PC-3 (cell line): ENCODE measurements around the gene ANKRD11. TPM values are rescaled to one million over a fixed set of nuclear protein-coding genes. Genes with fewer than 3 reads are reported as not detected.

ENCODE experiments used
- ATAC-seq: fragments of 200-7000 bp; cut with Tn5 transposase; 2 replicates; pipeline ENCODE4 v1.9.1; 2020; ENCODE audit warnings: mild to moderate bottlenecking, moderate library complexity
- BruUV-seq: library from RNA; stranded (reverse); fragments of 400-500 nt; replicated peaks from 2 replicates; lab custom pipeline; 2021; lab: Mats Ljungman, UMichigan
- CTCF ChIA-PET: fragments of 300-600 bp; sonication (Branson Sonifier 250); formaldehyde crosslinking; loops from one replicate; lab custom pipeline; 2022; ENCODE audit warnings: antibody characterized with exemption; lab: Charles Lee
- POLR2A ChIA-PET: fragments of 300-600 bp; sonication (Branson Sonifier 250); formaldehyde crosslinking; loops from one replicate; lab custom pipeline; 2022; ENCODE audit warnings: antibody characterized with exemption; ENCODE audit not compliant: unreplicated experiment; lab: Charles Lee
- DNase-seq: peaks from one replicate; pipeline ENCODE4 v3.0.0-alpha.2; 2015
- H2AFZ ChIP-seq: fragments of 300-600 bp; sonication (generic); 2 replicates; pipeline ENCODE4 v1.6.0; 2016; ENCODE audit warnings: antibody characterized with exemption, low read length
- H3F3A ChIP-seq: fragments of 300-600 bp; sonication (generic); one replicate; pipeline ENCODE4 v1.6.0; 2017; ENCODE audit warnings: antibody characterized with exemption, low read length, control low read depth, mild to moderate bottlenecking; ENCODE audit not compliant: unreplicated experiment
- H3K27ac ChIP-seq: fragments of 300-600 bp; sonication (generic); 2 replicates; pipeline ENCODE4 v1.5.1; 2016; ENCODE audit warnings: mild to moderate bottlenecking, low read length
- H3K27me3 ChIP-seq: fragments of 300-600 bp; sonication (generic); 2 replicates; pipeline ENCODE4 v1.6.1; 2016; ENCODE audit warnings: low read length, mixed read lengths
- H3K36me3 ChIP-seq: fragments of 300-600 bp; sonication (generic); 2 replicates; pipeline ENCODE4 v1.6.1; 2016; ENCODE audit warnings: low read depth, mixed run types, low read length, mixed read lengths
- H3K4me1 ChIP-seq: fragments of 300-600 bp; sonication (generic); 2 replicates; pipeline ENCODE4 v1.5.1; 2016; ENCODE audit warnings: low read length; ENCODE audit not compliant: insufficient read depth
- H3K4me2 ChIP-seq: fragments of 300-600 bp; sonication (generic); 2 replicates; pipeline ENCODE4 v1.6.0; 2016; ENCODE audit warnings: low read length
- H3K4me3 ChIP-seq: fragments of 300-600 bp; sonication (generic); 2 replicates; pipeline ENCODE4 v1.5.1; 2016; ENCODE audit warnings: mild to moderate bottlenecking, low read length, mixed read lengths
- H3K79me2 ChIP-seq: fragments of 300-600 bp; sonication (generic); 2 replicates; pipeline ENCODE4 v1.6.1; 2017; ENCODE audit warnings: low read length, mixed read lengths
- H3K9ac ChIP-seq: fragments of 300-600 bp; sonication (generic); 2 replicates; pipeline ENCODE4 v1.6.0; 2016; ENCODE audit warnings: mild to moderate bottlenecking, low read length
- H3K9me2 ChIP-seq: fragments of 300-600 bp; sonication (generic); replicated peaks from 2 replicates; pipeline ENCODE4 v1.6.1; 2016; ENCODE audit warnings: mixed run types, low read length, mixed read lengths
- H3K9me3 ChIP-seq: fragments of 300-600 bp; sonication (generic); 2 replicates; pipeline ENCODE4 v1.6.1; 2016; ENCODE audit warnings: low read length, mixed read lengths
- H4K20me1 ChIP-seq: fragments of 300-600 bp; sonication (generic); 2 replicates; pipeline ENCODE4 v1.6.1; 2016; ENCODE audit warnings: low read length, mixed read lengths
- EZH2 ChIP-seq: fragments of 300-600 bp; sonication (generic); IDR thresholded peaks from one replicate; pipeline ENCODE4 v1.6.1; 2017; ENCODE audit warnings: antibody characterized with exemption, mild to moderate bottlenecking, low read length; ENCODE audit not compliant: unreplicated experiment
- EZH2phosphoT487 ChIP-seq: fragments of 300-600 bp; sonication (generic); IDR thresholded peaks from 2 replicates; pipeline ENCODE4 v1.6.1; 2018; ENCODE audit warnings: mild to moderate bottlenecking, antibody characterized with exemption, low read length, borderline replicate concordance
- intact Hi-C: fragments of 100-400 bp; cut with micrococcal nuclease; formaldehyde crosslinking; loops from 2 replicates; pipeline ENCODE4 v1.9.0; 2023
- total RNA-seq: library from RNA; depleted of rRNA; stranded (reverse); fragments of >200 nt; gene quantifications from 2 replicates; pipeline ENCODE4 v1.2.3, GENCODE V29; 2014
- TF ChIP-seq, protein P1 (sequence below): fragments of 300-600 bp; sonication (generic); conservative IDR thresholded peaks from 2 replicates; pipeline ENCODE4 v1.5.1; 2017; ENCODE audit warnings: antibody characterized with exemption, low read depth, mild to moderate bottlenecking, low read length

Gene ANKRD11
- total RNA-seq, 1 experiment from 2014 or later: 65.0 TPM

DNA sequence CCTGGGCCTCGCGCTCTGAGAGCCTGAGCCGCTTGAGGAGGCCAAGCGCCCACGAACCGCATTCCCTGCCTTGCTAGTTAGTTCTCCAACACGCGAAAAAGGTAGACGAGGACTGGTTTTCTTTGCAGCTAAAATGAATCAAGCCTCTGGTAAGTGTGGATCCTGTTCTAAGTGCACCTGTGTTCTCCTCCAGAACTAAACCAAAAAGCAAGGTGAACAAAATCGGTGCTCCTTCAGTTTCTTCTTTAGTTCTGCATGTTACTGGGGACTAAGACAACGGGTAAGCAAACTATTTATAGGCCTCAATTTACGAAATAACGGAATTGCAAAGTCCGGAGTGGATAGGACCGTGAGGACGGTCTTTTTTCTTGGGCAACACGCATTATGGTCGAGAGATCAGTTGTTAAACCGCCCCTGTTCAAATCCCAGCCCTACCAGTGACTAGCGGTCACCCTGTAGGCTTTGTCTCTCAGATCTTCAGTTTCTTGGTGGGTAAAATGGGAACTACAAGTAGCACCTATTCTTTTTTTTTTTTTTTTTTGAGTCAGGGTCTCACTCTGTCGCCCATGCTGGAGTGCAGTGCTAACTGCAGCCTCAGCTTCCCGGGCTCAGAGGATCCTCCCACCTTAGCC lies 993 bp upstream of the ANKRD11 start:
- peak overlapping the region; percentile 93 for H3K4me2 ChIP-seq
- H3K9ac ChIP-seq: peak overlapping the region; percentile 80
- CTCF ChIA-PET: no interaction called here
- peaks cover 48% of the 10 kb centered on the region for H3K79me2 ChIP-seq
- BruUV-seq: TSS peak; percentile 75
- H3K36me3 ChIP-seq: 0 out of 2 replicates have a peak, but pooled peaks cover 7% of the 10 kb centered on the region
- H3K4me3 ChIP-seq: peak overlapping the region; percentile 81
- H3K27me3 ChIP-seq: no peaks in the 10 kb centered on the region
- peak overlapping the region; percentile 29; the same call in 1 of the 2 replicates for H3K27ac ChIP-seq
- DNase-seq (peak; percentile 3), ATAC-seq (no peak)
- no peaks in the 10 kb centered on the region for H3K9me3 ChIP-seq
- H3F3A ChIP-seq: no peaks in the 10 kb centered on the region
- TF ChIP-seq, protein P1, sequence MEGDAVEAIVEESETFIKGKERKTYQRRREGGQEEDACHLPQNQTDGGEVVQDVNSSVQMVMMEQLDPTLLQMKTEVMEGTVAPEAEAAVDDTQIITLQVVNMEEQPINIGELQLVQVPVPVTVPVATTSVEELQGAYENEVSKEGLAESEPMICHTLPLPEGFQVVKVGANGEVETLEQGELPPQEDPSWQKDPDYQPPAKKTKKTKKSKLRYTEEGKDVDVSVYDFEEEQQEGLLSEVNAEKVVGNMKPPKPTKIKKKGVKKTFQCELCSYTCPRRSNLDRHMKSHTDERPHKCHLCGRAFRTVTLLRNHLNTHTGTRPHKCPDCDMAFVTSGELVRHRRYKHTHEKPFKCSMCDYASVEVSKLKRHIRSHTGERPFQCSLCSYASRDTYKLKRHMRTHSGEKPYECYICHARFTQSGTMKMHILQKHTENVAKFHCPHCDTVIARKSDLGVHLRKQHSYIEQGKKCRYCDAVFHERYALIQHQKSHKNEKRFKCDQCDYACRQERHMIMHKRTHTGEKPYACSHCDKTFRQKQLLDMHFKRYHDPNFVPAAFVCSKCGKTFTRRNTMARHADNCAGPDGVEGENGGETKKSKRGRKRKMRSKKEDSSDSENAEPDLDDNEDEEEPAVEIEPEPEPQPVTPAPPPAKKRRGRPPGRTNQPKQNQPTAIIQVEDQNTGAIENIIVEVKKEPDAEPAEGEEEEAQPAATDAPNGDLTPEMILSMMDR: 0 out of 2 replicates have a peak, but pooled peaks have one; percentile 9
- TF ChIP-seq EZH2: no peak
- no peak for TF ChIP-seq EZH2phosphoT487
- peak overlapping the region; percentile 60 for H2AFZ ChIP-seq
- H3K4me1 ChIP-seq: peaks cover 21% of the 10 kb centered on the region
- POLR2A ChIA-PET: interaction anchor here (0.7 kb wide), 1 partner anchor 127 kb away, joined by 11 read pairs; no protein-coding TSS in a partner anchor
- H4K20me1 ChIP-seq: peaks cover 24% of the 10 kb centered on the region
- no peaks in the 10 kb centered on the region for H3K9me2 ChIP-seq
- intact Hi-C loops: loop anchor here (2.0 to 5.0 kb wide), 2 partner anchors 13 to 159 kb away; no protein-coding TSS in a partner anchor

DNA sequence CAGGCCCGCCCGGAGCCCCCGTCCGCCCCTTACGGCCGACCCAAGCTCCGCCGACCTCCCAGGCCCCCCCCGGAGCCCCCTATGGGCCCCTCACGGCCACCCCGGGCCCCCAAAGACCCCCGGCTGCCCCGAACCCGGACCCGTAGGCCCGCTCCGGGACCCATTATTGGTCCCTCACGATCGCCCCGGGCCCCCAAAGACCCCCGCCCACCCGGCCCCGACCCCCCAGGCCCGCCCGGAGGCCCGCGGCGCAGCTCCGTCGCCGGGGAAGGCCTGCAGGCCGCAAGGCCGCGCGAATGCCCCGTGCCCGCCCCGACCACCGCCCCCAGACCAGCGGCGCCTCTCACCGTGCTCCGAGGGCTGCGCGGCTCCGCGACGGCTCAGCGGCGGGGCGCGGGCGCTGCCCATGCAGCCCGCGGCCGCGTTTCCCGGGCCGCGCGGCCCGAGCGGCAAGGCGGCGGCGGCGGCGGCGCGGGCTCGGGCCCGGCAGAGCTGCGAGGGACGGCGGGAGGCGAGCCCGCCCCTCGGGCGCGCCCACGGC lies 393 bp downstream of the ANKRD11 start:
- no TSS peak for BruUV-seq
- Histone ChIP-seq H3K9me3 (no peaks in the 10 kb centered on the region), H3K36me3 (0 out of 2 replicates have a peak, but pooled peaks cover 7% of the 10 kb centered on the region), H3K27me3 (no peaks in the 10 kb centered on the region), H3K27ac (no peak overlapping the region), H4K20me1 (peaks cover 38% of the 10 kb centered on the region), H3K79me2 (peaks cover 62% of the 10 kb centered on the region), H2AFZ (no peak overlapping the region), H3K4me2 (no peak overlapping the region), H3K9me2 (no peaks in the 10 kb centered on the region), H3K4me3 (peak overlapping the region; percentile 94; the same call in 1 of the 2 replicates), H3K9ac (peak overlapping the region; percentile 67; the same call in 1 of the 2 replicates), H3F3A (no peaks in the 10 kb centered on the region), H3K4me1 (peaks cover 21% of the 10 kb centered on the region)
- DNase-seq (no peak), ATAC-seq (peak; percentile 4)
- TF ChIP-seq EZH2 (no peak), EZH2phosphoT487 (no peak)
- TF ChIP-seq, protein P1: no peak
- intact Hi-C loops: loop anchor here (2.0 to 10.0 kb wide), 3 partner anchors 15 to 158 kb away; no protein-coding TSS in a partner anchor
- POLR2A ChIA-PET: no interaction called here
- CTCF ChIA-PET: interaction anchor here (0.6 kb wide), 1 partner anchor 147 kb away, joined by 3 read pairs; no protein-coding TSS in a partner anchor
